ENCODE data around the gene R3HDML. TPM values are rescaled to one million over a fixed set of nuclear protein-coding genes. Genes with fewer than 3 reads are reported as not detected.
"Not testable (repeated sequence)": the region's sequence is repeated elsewhere in the genome, so short reads cannot be mapped to it uniquely, and the experiment has no call there.

The R3HDML gene
- total RNA-seq, 2 donors from 2014 or later: not detected

DNA sequence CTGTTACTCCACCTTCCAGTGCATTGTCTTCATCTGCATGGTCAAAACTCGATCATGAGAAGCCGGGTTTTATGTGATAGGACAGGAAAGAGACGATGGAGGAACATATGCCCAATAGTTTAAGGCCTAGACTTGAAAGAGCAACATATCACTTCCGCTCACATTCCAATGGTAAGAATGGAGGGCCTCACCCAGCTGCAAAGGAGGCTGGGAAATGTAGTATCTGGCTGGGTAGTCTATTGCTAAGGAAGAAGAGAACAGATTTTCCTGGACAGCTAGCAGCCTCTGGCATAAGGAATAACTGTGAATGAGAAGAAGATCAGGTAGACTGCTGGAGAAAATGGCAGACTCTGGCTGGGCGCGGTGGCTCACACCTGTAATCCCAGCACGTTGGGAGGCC is 45.1 kb upstream of the R3HDML start:
- Mint-ChIP-seq H3K36me3 (ENCODE audit: low read depth) (peaks cover 5% of the 10 kb centered on the region), H3K9me3 (peaks cover 6% of the 10 kb centered on the region), H3K27me3 (ENCODE audit: insufficient read depth) (peaks cover 1% of the 10 kb centered on the region), H3K4me1 (peaks cover 19% of the 10 kb centered on the region), H3K27ac (no peak overlapping the region), H3K4me3 (no peak overlapping the region)
- TF ChIP-seq, protein P1, sequence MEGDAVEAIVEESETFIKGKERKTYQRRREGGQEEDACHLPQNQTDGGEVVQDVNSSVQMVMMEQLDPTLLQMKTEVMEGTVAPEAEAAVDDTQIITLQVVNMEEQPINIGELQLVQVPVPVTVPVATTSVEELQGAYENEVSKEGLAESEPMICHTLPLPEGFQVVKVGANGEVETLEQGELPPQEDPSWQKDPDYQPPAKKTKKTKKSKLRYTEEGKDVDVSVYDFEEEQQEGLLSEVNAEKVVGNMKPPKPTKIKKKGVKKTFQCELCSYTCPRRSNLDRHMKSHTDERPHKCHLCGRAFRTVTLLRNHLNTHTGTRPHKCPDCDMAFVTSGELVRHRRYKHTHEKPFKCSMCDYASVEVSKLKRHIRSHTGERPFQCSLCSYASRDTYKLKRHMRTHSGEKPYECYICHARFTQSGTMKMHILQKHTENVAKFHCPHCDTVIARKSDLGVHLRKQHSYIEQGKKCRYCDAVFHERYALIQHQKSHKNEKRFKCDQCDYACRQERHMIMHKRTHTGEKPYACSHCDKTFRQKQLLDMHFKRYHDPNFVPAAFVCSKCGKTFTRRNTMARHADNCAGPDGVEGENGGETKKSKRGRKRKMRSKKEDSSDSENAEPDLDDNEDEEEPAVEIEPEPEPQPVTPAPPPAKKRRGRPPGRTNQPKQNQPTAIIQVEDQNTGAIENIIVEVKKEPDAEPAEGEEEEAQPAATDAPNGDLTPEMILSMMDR (conservative IDR thresholded peaks at IDR 0.05): no peak
- WGBS, 2 experiments (ENCODE audit: insufficient coverage in 1 of 2, insufficient read length in 1 of 2): 94 to 100% methylated on average over 4 to 7 of the region's 7 CpGs
- Histone ChIP-seq H3K27ac (ENCODE audit: low read depth, low read length) (no peak overlapping the region), H3K9me3 (ENCODE audit: control insufficient read depth, low read length) (peaks cover 14% of the 10 kb centered on the region), H3K36me3 (ENCODE audit: control insufficient read depth, insufficient read depth, low read length) (no peaks in the 10 kb centered on the region), H3K9ac (ENCODE audit: extremely low read depth, low read length, poor library complexity, severe bottlenecking) (no peak overlapping the region), H3K27me3 (ENCODE audit: control insufficient read depth, insufficient read depth, low read length, poor library complexity, severe bottlenecking) (no peaks in the 10 kb centered on the region), H3K4me1 (ENCODE audit: control insufficient read depth, insufficient read depth, low read length) (no peaks in the 10 kb centered on the region), H3K4me3 (ENCODE audit: low read length) (no peak overlapping the region)
- DNase-seq: no peak

DNA sequence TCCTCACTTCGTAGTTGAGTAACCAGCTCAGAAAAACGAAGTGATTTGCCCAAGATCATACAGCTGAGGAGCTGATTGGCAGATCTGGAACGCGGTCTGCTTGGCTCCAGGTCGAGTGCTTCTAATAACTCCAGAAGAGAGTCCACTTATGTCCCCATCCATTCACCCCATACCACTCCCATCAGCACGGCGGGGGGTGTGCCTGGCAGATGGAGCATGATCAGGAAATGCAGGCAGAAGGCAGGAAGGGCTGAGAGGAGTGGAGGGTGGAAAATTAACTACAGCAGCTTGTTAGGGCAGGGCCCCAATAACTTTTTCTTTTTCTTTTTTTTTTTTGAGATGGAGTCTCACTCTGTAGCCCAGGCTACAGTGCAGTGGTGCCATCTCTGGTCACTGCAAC is 40.8 kb upstream of the R3HDML start:
- no peak overlapping the region for H3K9ac ChIP-seq (ENCODE audit: extremely low read depth, low read length, poor library complexity, severe bottlenecking)
- Mint-ChIP-seq H3K36me3 (ENCODE audit: low read depth) (peaks cover 6% of the 10 kb centered on the region), H3K4me1 (peaks cover 2% of the 10 kb centered on the region), H3K27me3 (ENCODE audit: insufficient read depth) (no peaks in the 10 kb centered on the region), H3K4me3 (no peak overlapping the region), H3K27ac (no peak overlapping the region), H3K9me3 (peaks cover 4% of the 10 kb centered on the region)
- WGBS, 2 experiments (ENCODE audit: insufficient coverage in 1 of 2, insufficient read length in 1 of 2): 87 to 93% methylated on average over 4 to 5 of the region's 7 CpGs
- H3K9me3 ChIP-seq (ENCODE audit: control insufficient read depth, low read length): peaks cover 2% of the 10 kb centered on the region
- no peaks in the 10 kb centered on the region for H3K4me1 ChIP-seq (ENCODE audit: control insufficient read depth, insufficient read depth, low read length)
- no peaks in the 10 kb centered on the region for H3K36me3 ChIP-seq (ENCODE audit: control insufficient read depth, insufficient read depth, low read length)
- H3K27ac ChIP-seq (ENCODE audit: low read depth, low read length): no peak overlapping the region
- H3K4me3 ChIP-seq (ENCODE audit: low read length): no peak overlapping the region
- DNase-seq: no peak
- no peaks in the 10 kb centered on the region for H3K27me3 ChIP-seq (ENCODE audit: control insufficient read depth, insufficient read depth, low read length, poor library complexity, severe bottlenecking)
- TF ChIP-seq, protein P1 (conservative IDR thresholded peaks at IDR 0.05): no peak

DNA sequence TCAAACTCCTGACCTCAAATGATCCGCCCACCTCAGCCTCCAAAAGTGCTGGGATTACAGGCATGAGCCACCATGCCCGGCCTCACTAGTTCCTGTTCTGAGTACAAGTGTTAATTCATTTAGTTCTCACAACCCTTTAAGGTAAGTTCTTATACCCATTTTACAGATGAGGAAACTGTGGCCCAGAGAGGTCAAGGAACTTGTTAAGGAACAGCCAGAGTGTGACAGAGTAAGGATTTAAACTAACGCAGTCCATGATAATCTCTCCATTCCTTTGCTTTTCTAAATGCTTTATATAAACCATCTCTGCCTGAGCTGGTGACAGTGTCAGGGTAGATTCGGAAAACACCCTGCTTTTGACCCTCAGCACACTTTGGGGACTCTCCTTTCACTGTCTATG is 39.1 kb upstream of the R3HDML start:
- Mint-ChIP-seq H3K27me3 (ENCODE audit: insufficient read depth) (no peaks in the 10 kb centered on the region), H3K36me3 (ENCODE audit: low read depth) (peaks cover 5% of the 10 kb centered on the region), H3K4me3 (no peak overlapping the region), H3K9me3 (peaks cover 4% of the 10 kb centered on the region), H3K27ac (no peak overlapping the region), H3K4me1 (peaks cover 8% of the 10 kb centered on the region)
- no peaks in the 10 kb centered on the region for H3K36me3 ChIP-seq (ENCODE audit: control insufficient read depth, insufficient read depth, low read length)
- no peak for DNase-seq
- no peaks in the 10 kb centered on the region for H3K27me3 ChIP-seq (ENCODE audit: control insufficient read depth, insufficient read depth, low read length, poor library complexity, severe bottlenecking)
- H3K9me3 ChIP-seq (ENCODE audit: control insufficient read depth, low read length): peaks cover 7% of the 10 kb centered on the region
- H3K4me1 ChIP-seq (ENCODE audit: control insufficient read depth, insufficient read depth, low read length): peaks cover 4% of the 10 kb centered on the region
- H3K9ac ChIP-seq (ENCODE audit: extremely low read depth, low read length, poor library complexity, severe bottlenecking): no peak overlapping the region
- no peak overlapping the region for H3K27ac ChIP-seq (ENCODE audit: low read depth, low read length)
- TF ChIP-seq, protein P1 (conservative IDR thresholded peaks at IDR 0.05): no peak
- H3K4me3 ChIP-seq (ENCODE audit: low read length): no peak overlapping the region
- WGBS, 2 experiments (ENCODE audit: insufficient coverage in 1 of 2, insufficient read length in 1 of 2): 91 to 96% methylated on average over 4 of the region's 4 CpGs

DNA sequence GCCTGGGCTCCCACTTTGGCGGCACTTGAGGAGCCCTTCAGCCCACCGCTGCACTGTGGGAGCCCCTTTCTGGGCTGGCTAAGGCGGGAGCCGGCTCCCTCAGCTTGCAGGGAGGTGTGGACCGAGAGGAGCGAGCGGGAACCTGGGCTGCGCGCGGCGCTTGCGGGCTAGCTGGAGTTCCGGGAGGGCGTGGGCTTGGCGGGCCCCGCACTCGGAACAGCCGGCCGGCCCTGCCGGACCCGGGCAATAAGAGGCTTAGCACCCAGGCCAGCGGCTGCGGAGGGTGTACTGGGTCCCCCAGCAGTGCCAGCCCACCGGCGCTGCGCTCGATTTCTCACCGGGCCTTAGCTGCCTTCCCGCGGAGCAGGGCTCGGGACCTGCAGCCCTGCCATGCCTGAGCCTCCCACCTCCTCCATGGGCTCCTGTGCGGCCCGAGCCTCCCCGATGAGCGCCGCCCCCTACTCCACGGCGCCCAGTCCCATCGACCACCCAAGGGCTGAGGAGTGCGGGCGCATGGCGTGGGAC is 37.8 kb upstream of the R3HDML start:
- not testable (repeated sequence) for H3K36me3 ChIP-seq (ENCODE audit: control insufficient read depth, insufficient read depth, low read length); H3K27ac Mint-ChIP-seq; H3K9ac ChIP-seq (ENCODE audit: extremely low read depth, low read length, poor library complexity, severe bottlenecking); DNase-seq; H3K36me3 Mint-ChIP-seq (ENCODE audit: low read depth); H3K4me1 Mint-ChIP-seq; H3K4me3 ChIP-seq (ENCODE audit: low read length); H3K27me3 Mint-ChIP-seq (ENCODE audit: insufficient read depth); H3K27ac ChIP-seq (ENCODE audit: low read depth, low read length); H3K4me3 Mint-ChIP-seq; H3K4me1 ChIP-seq (ENCODE audit: control insufficient read depth, insufficient read depth, low read length); H3K27me3 ChIP-seq (ENCODE audit: control insufficient read depth, insufficient read depth, low read length, poor library complexity, severe bottlenecking); H3K9me3 Mint-ChIP-seq; H3K9me3 ChIP-seq (ENCODE audit: control insufficient read depth, low read length)
- 96 to 98% methylated on average over 8 to 42 of the region's 42 CpGs for WGBS, 2 experiments (ENCODE audit: insufficient coverage in 1 of 2, insufficient read length in 1 of 2)

Measured in endodermal cell (in vitro differentiated cells).